Mesenchymal stem cell (in vitro differentiated cells and primary cell): ENCODE results near the gene GPATCH1.
"Not testable (repeated sequence)": the region's sequence is repeated elsewhere in the genome, so short reads cannot be mapped to it uniquely, and the experiment has no call there.

Experiments
- DNase-seq: peaks from one replicate; pipeline ENCODE4 v3.0.0-alpha.2; 2013
- H2AFZ ChIP-seq: one replicate; pipeline ENCODE4 v1.6.1; 2013; ENCODE audit warnings: low read depth, mild to moderate bottlenecking, control low read depth, inconsistent platforms, low read length, moderate library complexity
- H2AK5ac ChIP-seq: 2 replicates; pipeline ENCODE4 v1.6.1; 2013; ENCODE audit warnings: low read length, moderate library complexity, mild to moderate bottlenecking, inconsistent platforms; ENCODE audit not compliant: severe bottlenecking
- H2BK120ac ChIP-seq: one replicate; pipeline ENCODE4 v1.6.1; 2013; ENCODE audit warnings: low read depth, mild to moderate bottlenecking, inconsistent platforms, low read length, moderate library complexity
- H2BK12ac ChIP-seq, 2 experiments: one replicate each; pipeline ENCODE4 v1.6.1; 2013; ENCODE audit warnings: inconsistent platforms in 2 of 2, low read length in 2 of 2, mild to moderate bottlenecking in 2 of 2, moderate library complexity in 2 of 2, control low read depth in 1 of 2
- H2BK15ac ChIP-seq: one replicate; pipeline ENCODE4 v1.6.1; 2013; ENCODE audit warnings: mild to moderate bottlenecking, low read depth, inconsistent platforms; ENCODE audit not compliant: poor library complexity, severe bottlenecking
- H2BK5ac ChIP-seq: 2 replicates; pipeline ENCODE4 v1.6.1; 2013; ENCODE audit warnings: low read depth, mild to moderate bottlenecking, low read length, control low read depth, inconsistent platforms; ENCODE audit not compliant: poor library complexity, severe bottlenecking
- H3K14ac ChIP-seq, 2 experiments: one replicate each; pipeline ENCODE4 v1.6.1; 2013; ENCODE audit warnings: inconsistent platforms in 2 of 2, low read length in 2 of 2, control low read depth in 1 of 2, mild to moderate bottlenecking in 1 of 2, moderate library complexity in 1 of 2
- H3K18ac ChIP-seq, 2 experiments: one replicate each; pipeline ENCODE4 v1.6.1; 2013; ENCODE audit warnings: inconsistent platforms in 2 of 2, low read length in 2 of 2, control low read depth in 1 of 2, low read depth in 1 of 2, mild to moderate bottlenecking in 1 of 2
- H3K23ac ChIP-seq, 2 experiments: one replicate each; pipeline ENCODE4 v1.6.1; 2013; ENCODE audit warnings: inconsistent platforms in 2 of 2, low read length in 2 of 2, mild to moderate bottlenecking in 2 of 2, moderate library complexity in 2 of 2, control low read depth in 1 of 2
- H3K27ac ChIP-seq: 2 replicates; pipeline ENCODE4 v1.5.1; 2013; ENCODE audit warnings: mild to moderate bottlenecking, moderate library complexity, low read length, control low read depth, inconsistent platforms; ENCODE audit not compliant: poor library complexity, severe bottlenecking
- H3K27me3 ChIP-seq, 2 experiments: 2 replicates each; pipeline versions ENCODE4 v1.6.1 to v1.7.0; 2013; ENCODE audit warnings: low read length in 2 of 2, mild to moderate bottlenecking in 2 of 2, moderate library complexity in 2 of 2, control low read depth in 1 of 2, inconsistent platforms in 1 of 2; ENCODE audit not compliant: control insufficient read depth in 1 of 2, insufficient read depth in 1 of 2
- H3K36me3 ChIP-seq, 2 experiments: 2 replicates each; pipeline versions ENCODE4 v1.6.1 to v1.7.0; 2013; ENCODE audit warnings: low read length in 2 of 2, control low read depth in 1 of 2, inconsistent platforms in 1 of 2, low read depth in 1 of 2, mild to moderate bottlenecking in 1 of 2; ENCODE audit not compliant: insufficient read depth in 2 of 2, control insufficient read depth in 1 of 2
- H3K4ac ChIP-seq, 2 experiments: one replicate each; pipeline ENCODE4 v1.6.1; 2013; ENCODE audit warnings: inconsistent platforms in 2 of 2, low read length in 2 of 2, mild to moderate bottlenecking in 2 of 2, moderate library complexity in 2 of 2, control low read depth in 1 of 2, low read depth in 1 of 2
- H3K4me1 ChIP-seq: 2 replicates; pipeline ENCODE4 v1.6.1; 2013; ENCODE audit warnings: low read depth, low read length, control low read depth; ENCODE audit not compliant: control insufficient read depth, insufficient read depth
- H3K4me2 ChIP-seq: 2 replicates; pipeline ENCODE4 v1.6.1; 2013; ENCODE audit warnings: low read length, mild to moderate bottlenecking, inconsistent platforms; ENCODE audit not compliant: poor library complexity, severe bottlenecking
- H3K4me3 ChIP-seq, 2 experiments: 2 replicates each; pipeline versions ENCODE4 v1.5.1 to v1.7.0; 2013; ENCODE audit warnings: low read length in 2 of 2, mild to moderate bottlenecking in 2 of 2, control low read depth in 1 of 2, low read depth in 1 of 2; ENCODE audit not compliant: insufficient read depth in 1 of 2
- H3K79me1 ChIP-seq: replicated peaks from 2 replicates; pipeline ENCODE4 v1.6.1; 2013; ENCODE audit warnings: mild to moderate bottlenecking, control low read depth, low read length, inconsistent platforms; ENCODE audit not compliant: poor library complexity, severe bottlenecking
- H3K9ac ChIP-seq: 2 replicates; pipeline ENCODE4 v1.7.0; 2013; ENCODE audit warnings: mild to moderate bottlenecking, low read length, moderate library complexity
- H3K9me3 ChIP-seq: 2 replicates; pipeline ENCODE4 v1.7.0; 2013; ENCODE audit warnings: mild to moderate bottlenecking, low read length; ENCODE audit not compliant: control insufficient read depth
- H4K8ac ChIP-seq: one replicate; pipeline ENCODE4 v1.6.1; 2013; ENCODE audit warnings: inconsistent platforms, mild to moderate bottlenecking, low read length, moderate library complexity
- H4K91ac ChIP-seq: one replicate; pipeline ENCODE4 v1.6.1; 2013; ENCODE audit warnings: mild to moderate bottlenecking, low read length, inconsistent platforms
- WGBS: methylation state at CpG from one replicate; pipeline ENCODE4 v1.1.7; 2013; ENCODE audit warnings: mixed read lengths; 5-methylcytosine and 5-hydroxymethylcytosine counted together

GPATCH1 gene

GRCh38 chr19:33040994-33041827, 39.8 kb upstream of the GPATCH1 start:
- Histone ChIP-seq H3K27me3 (no peaks in the 10 kb centered on the region), H3K9me3 (no peaks in the 10 kb centered on the region), H3K36me3 (peaks cover 0 to 33% of the 10 kb centered on the region in 2 experiments), H2BK15ac (no peak overlapping the region), H2BK120ac (no peak overlapping the region), H2AFZ (no peak overlapping the region), H3K18ac (no peak overlapping the region), H4K8ac (peak overlapping the region; percentile 30), H3K27ac (peak overlapping the region; percentile 97), H3K9ac (no peak overlapping the region), H3K4me3 (no peak overlapping the region), H3K4me1 (peaks cover 25% of the 10 kb centered on the region), H2BK5ac (peak overlapping the region; percentile 97), H3K14ac (no peak overlapping the region), H3K4ac (no peak overlapping the region), H3K4me2 (peak overlapping the region; percentile 39), H2BK12ac (no peak overlapping the region), H3K23ac (no peak overlapping the region), H2AK5ac (peak overlapping the region; percentile 100), H3K79me1 (peaks cover 26% of the 10 kb centered on the region), H4K91ac (no peak overlapping the region)
- 83% methylated on average over 9 of the region's 9 CpGs for WGBS
- DNase-seq: peak; percentile 26

- H2BK120ac ChIP-seq, H4K8ac ChIP-seq, H3K4ac ChIP-seq, H3K27me3 ChIP-seq, H3K4me3 ChIP-seq, H4K91ac ChIP-seq, H3K9me3 ChIP-seq, H2BK15ac ChIP-seq, H2BK12ac ChIP-seq, H3K23ac ChIP-seq, H3K18ac ChIP-seq, H2AFZ ChIP-seq, H3K14ac ChIP-seq, H3K9ac ChIP-seq, DNase-seq: not testable (repeated sequence)
- Histone ChIP-seq H3K36me3 (peaks cover 0 to 28% of the 10 kb centered on the region in 2 experiments), H2AK5ac (peak overlapping the region; percentile 100), H3K4me2 (peak overlapping the region; percentile 48), H3K27ac (peak overlapping the region; percentile 97), H3K79me1 (peaks cover 22% of the 10 kb centered on the region), H3K4me1 (peaks cover 25% of the 10 kb centered on the region), H2BK5ac (peak overlapping the region; percentile 92)
- WGBS: 93% methylated on average over 3 of the region's 3 CpGs
Measured at GRCh38 chr19:33041828-33042160, 39.2 kb upstream of the GPATCH1 start.

- no peak overlapping the region for H3K23ac ChIP-seq
- H3K4ac ChIP-seq: no peak overlapping the region
- H2BK12ac ChIP-seq: no peak overlapping the region
- no peak overlapping the region for H3K4me3 ChIP-seq
- 63% methylated on average over 8 of the region's 8 CpGs for WGBS
- H2AFZ ChIP-seq: no peak overlapping the region
- no peak overlapping the region for H2BK15ac ChIP-seq
- no peaks in the 10 kb centered on the region for H3K9me3 ChIP-seq
- H2BK120ac ChIP-seq: no peak overlapping the region
- H2BK5ac ChIP-seq: no peak overlapping the region
- H3K79me1 ChIP-seq: peaks cover 23% of the 10 kb centered on the region
- H3K4me1 ChIP-seq: peaks cover 15% of the 10 kb centered on the region
- H3K18ac ChIP-seq: no peak overlapping the region
- no peak overlapping the region for H4K91ac ChIP-seq
- H4K8ac ChIP-seq: no peak overlapping the region
- H3K36me3 ChIP-seq: peaks cover 0 to 26% of the 10 kb centered on the region in 2 experiments
- no peak overlapping the region for H3K27ac ChIP-seq
- H3K9ac ChIP-seq: no peak overlapping the region
- H2AK5ac ChIP-seq: peak overlapping the region; percentile 94
- no peak for DNase-seq
- H3K4me2 ChIP-seq: no peak overlapping the region
- H3K27me3 ChIP-seq: no peaks in the 10 kb centered on the region
- no peak overlapping the region for H3K14ac ChIP-seq
Measured at GRCh38 chr19:33047422-33047821, 33.6 kb upstream of the GPATCH1 start.

GRCh38 chr19:33048806-33049676, 31.9 kb upstream of the GPATCH1 start:
- no peaks in the 10 kb centered on the region for H3K9me3 ChIP-seq
- no peak overlapping the region for H3K27ac ChIP-seq
- no peak overlapping the region for H2BK12ac ChIP-seq
- peak overlapping the region; percentile 49 for H2AK5ac ChIP-seq
- no peak overlapping the region for H3K9ac ChIP-seq
- no peak overlapping the region for H2BK15ac ChIP-seq
- H3K23ac ChIP-seq: no peak overlapping the region
- H2BK5ac ChIP-seq: no peak overlapping the region
- no peak overlapping the region for H3K4me2 ChIP-seq
- no peaks in the 10 kb centered on the region for H3K27me3 ChIP-seq
- 85% methylated on average over 15 of the region's 15 CpGs for WGBS
- peaks cover 0 to 20% of the 10 kb centered on the region in 2 experiments for H3K36me3 ChIP-seq
- no peak overlapping the region for H3K4ac ChIP-seq
- H3K4me1 ChIP-seq: peaks cover 19% of the 10 kb centered on the region
- H2BK120ac ChIP-seq: no peak overlapping the region
- H3K79me1 ChIP-seq: peaks cover 22% of the 10 kb centered on the region
- H2AFZ ChIP-seq: no peak overlapping the region
- no peak overlapping the region for H3K18ac ChIP-seq
- H3K4me3 ChIP-seq: no peak overlapping the region
- DNase-seq: no peak
- H3K14ac ChIP-seq: no peak overlapping the region
- no peak overlapping the region for H4K8ac ChIP-seq
- no peak overlapping the region for H4K91ac ChIP-seq
